VCaP (cell line): Measurements from ENCODE around the gene GPR12.

Source experiments
- H3K27ac ChIP-seq: fragments of 450-650 bp; 2 replicates; pipeline ENCODE4 v1.5.1; 2017
- CTCF ChIP-seq: fragments of 450-650 bp; conservative IDR thresholded peaks from 2 replicates; pipeline ENCODE4 v1.5.1; 2017; ENCODE audit warnings: mild to moderate bottlenecking, moderate library complexity

GPR12 gene

GRCh38 chr13:26710166-26710565, 50.4 kb downstream of the GPR12 start:
- no peak for TF ChIP-seq CTCF
- H3K27ac ChIP-seq = no peak overlapping the region

GRCh38 chr13:26709461-26709860, 51.1 kb downstream of the GPR12 start:
- no peak for TF ChIP-seq CTCF
- H3K27ac ChIP-seq = no peak overlapping the region

- H3K27ac ChIP-seq = no peak overlapping the region
- peak; percentile 59 for TF ChIP-seq CTCF
Measured at GRCh38 chr13:26708007-26708297, 52.6 kb downstream of the GPR12 start.

GRCh38 chr13:26707122-26708006, 53.2 kb downstream of the GPR12 start:
- TF ChIP-seq CTCF = peak; percentile 83
- no peak overlapping the region for H3K27ac ChIP-seq

- TF ChIP-seq CTCF = no peak
- H3K27ac ChIP-seq = no peak overlapping the region
Measured at GRCh38 chr13:26706381-26706780, 54.2 kb downstream of the GPR12 start.

- no peak overlapping the region for H3K27ac ChIP-seq
- TF ChIP-seq CTCF = no peak
Measured at GRCh38 chr13:26705536-26705935, 55.0 kb downstream of the GPR12 start.
